DMS79 (cell line): Measurements from ENCODE around the gene PHETA1.
A peak's percentile ranks its signal among the peaks of the same experiment; 100 is the strongest.

Experiments used
- DNase-seq: peaks from one replicate; lab custom pipeline; 2025; lab: John Stamatoyannopoulos, UW

PHETA1 gene

GRCh38 chr12:111322336-111323250 lies 46.3 kb downstream of the PHETA1 start:
- DNase-seq = peak; percentile 70

- DNase-seq = no peak
Measured at GRCh38 chr12:111321317-111321716, 47.6 kb downstream of the PHETA1 start.

GRCh38 chr12:111320258-111321050 lies 48.4 kb downstream of the PHETA1 start:
- no peak for DNase-seq

GRCh38 chr12:111319600-111320257 lies 49.2 kb downstream of the PHETA1 start:
- DNase-seq = no peak

- no peak for DNase-seq
Measured at GRCh38 chr12:111318450-111318849, 50.4 kb downstream of the PHETA1 start.

- no peak for DNase-seq
Measured at GRCh38 chr12:111316671-111317070, 52.2 kb downstream of the PHETA1 start.

- no peak for DNase-seq
Measured at GRCh38 chr12:111314953-111315539, 53.8 kb downstream of the PHETA1 start.

GRCh38 chr12:111313833-111314259 lies 55.0 kb downstream of the PHETA1 start:
- DNase-seq = peak; percentile 30

GRCh38 chr12:111312708-111313107 lies 56.2 kb downstream of the PHETA1 start:
- DNase-seq = no peak

GRCh38 chr12:111312016-111312415 lies 56.9 kb downstream of the PHETA1 start:
- DNase-seq = no peak

- DNase-seq = no peak
Measured at GRCh38 chr12:111311011-111311410, 57.9 kb downstream of the PHETA1 start.
